Stomach (tissue), 9 donors: ENCODE results near the gene HDAC1. TPM values are rescaled to one million over a fixed set of nuclear protein-coding genes. Genes with fewer than 3 reads are reported as not detected.

Experiments used
- DNase-seq, 2 donors: peaks; one replicate each; pipeline versions ENCODE4 v3.0.0 to v3.0.0-alpha.2; 2013 to 2019
- H3K27ac ChIP-seq, 5 donors: fragments of 200-600 bp in 4 of 5; sonication (generic) in 4 of 5; one replicate each; pipeline ENCODE4 v1.5.1; 2013 to 2019; ENCODE audit warnings: mild to moderate bottlenecking in 1 of 5, moderate library complexity in 1 of 5
- H3K27me3 ChIP-seq, 3 donors: fragments of 200-600 bp; sonication (generic); one replicate each; pipeline ENCODE4 v1.5.1; 2017 to 2019; ENCODE audit warnings: mixed run types in 1 of 3
- H3K36me3 ChIP-seq, 4 donors: fragments of 200-600 bp; sonication (generic); 1 replicate in 3 of 4; 2 replicates in 1 of 4; pipeline ENCODE4 v1.5.1; 2016 to 2019
- H3K4me1 ChIP-seq, 4 donors: fragments of 200-600 bp; sonication (generic); one replicate each; pipeline ENCODE4 v1.5.1; 2016 to 2019
- H3K4me3 ChIP-seq, 4 donors: fragments of 200-600 bp; sonication (generic) in 3 of 4; one replicate each; pipeline ENCODE4 v1.5.1; 2016 to 2019; ENCODE audit warnings: mild to moderate bottlenecking in 1 of 4
- H3K9me3 ChIP-seq, 4 donors: fragments of 200-600 bp; sonication (generic); one replicate each; pipeline ENCODE4 v1.5.1; 2016 to 2019
- EP300 ChIP-seq: sonication (generic); formaldehyde crosslinking; IDR thresholded peaks from one replicate; pipeline ENCODE4 v1.6.1; 2017; ENCODE audit warnings: antibody characterized with exemption
- POLR2A ChIP-seq, 4 donors: fragments of 450-650 bp; IDR thresholded peaks; one replicate each; pipeline ENCODE4 v1.6.1; 2016; ENCODE audit warnings: antibody characterized with exemption in 4 of 4, control low read depth in 2 of 4, mild to moderate bottlenecking in 1 of 4, moderate library complexity in 1 of 4
- POLR2AphosphoS5 ChIP-seq, 3 donors: sonication (generic); formaldehyde crosslinking; IDR thresholded peaks; one replicate each; pipeline ENCODE4 v1.6.1; 2016; ENCODE audit warnings: antibody characterized with exemption in 3 of 3
- WGBS, 5 donors: extraction: QIAGEN DNeasy Blood & Tissue Kit in 3 of 5; methylation state at CpG; one replicate each; pipeline versions ENCODE4 v1.1.5 to v1.1.7; 2013 to 2018; 5-methylcytosine and 5-hydroxymethylcytosine counted together
- intact Hi-C: fragments of 100-400 bp; cut with DNase I; formaldehyde crosslinking; loops from one replicate; pipeline ENCODE4 v1.15.1; 2023; ENCODE audit warnings: low total_unique reads
- polyA plus RNA-seq, 3 donors: library from polyadenylated mRNA; stranded (reverse); fragments of 200-250 nt; gene quantifications; one replicate each; pipeline ENCODE4 v1.2.3, GENCODE V29; 2013
- total RNA-seq, 5 donors: library from RNA; depleted of rRNA; stranded (reverse); fragments of >200 nt; gene quantifications; one replicate each; pipeline versions ENCODE4 v1.1.0 to v1.2.3, GENCODE V29; 2014 to 2016
- TF ChIP-seq, protein P1 (sequence below), 7 experiments: fragments of 450-650 bp in 4 of 7; fragments of 200-600 bp in 3 of 7; sonication (generic) in 3 of 7; IDR thresholded peaks; one replicate each; pipeline ENCODE4 v1.5.1; 2016 to 2019; ENCODE audit warnings: antibody characterized with exemption in 7 of 7, control low read depth in 2 of 7, mild to moderate bottlenecking in 1 of 7
- donor health status: healthy with polysubstance abuse.
- donor health status: Bipolar disorder and iron deficiency.
- donor health status: healthy.

The HDAC1 gene
- total and polyA plus RNA-seq, 8 donors, result 50.7 to 143 (median 71.8) TPM

- TF ChIP-seq POLR2AphosphoS5 (IDR thresholded peaks at IDR 0.05) (peak in 1 of 3 donors; percentile 18), EP300 (no peak)
- TF ChIP-seq, protein P1, sequence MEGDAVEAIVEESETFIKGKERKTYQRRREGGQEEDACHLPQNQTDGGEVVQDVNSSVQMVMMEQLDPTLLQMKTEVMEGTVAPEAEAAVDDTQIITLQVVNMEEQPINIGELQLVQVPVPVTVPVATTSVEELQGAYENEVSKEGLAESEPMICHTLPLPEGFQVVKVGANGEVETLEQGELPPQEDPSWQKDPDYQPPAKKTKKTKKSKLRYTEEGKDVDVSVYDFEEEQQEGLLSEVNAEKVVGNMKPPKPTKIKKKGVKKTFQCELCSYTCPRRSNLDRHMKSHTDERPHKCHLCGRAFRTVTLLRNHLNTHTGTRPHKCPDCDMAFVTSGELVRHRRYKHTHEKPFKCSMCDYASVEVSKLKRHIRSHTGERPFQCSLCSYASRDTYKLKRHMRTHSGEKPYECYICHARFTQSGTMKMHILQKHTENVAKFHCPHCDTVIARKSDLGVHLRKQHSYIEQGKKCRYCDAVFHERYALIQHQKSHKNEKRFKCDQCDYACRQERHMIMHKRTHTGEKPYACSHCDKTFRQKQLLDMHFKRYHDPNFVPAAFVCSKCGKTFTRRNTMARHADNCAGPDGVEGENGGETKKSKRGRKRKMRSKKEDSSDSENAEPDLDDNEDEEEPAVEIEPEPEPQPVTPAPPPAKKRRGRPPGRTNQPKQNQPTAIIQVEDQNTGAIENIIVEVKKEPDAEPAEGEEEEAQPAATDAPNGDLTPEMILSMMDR (IDR thresholded peaks at IDR 0.05), result peak in 4 of 7 experiments; percentile 17 to 36 (median 24)
- no peaks in the 10 kb centered on the region for H3K27me3 ChIP-seq
- H3K9me3 ChIP-seq, result no peaks in the 10 kb centered on the region
- peak overlapping the region; percentile 40 to 58 (median 44) for H3K4me3 ChIP-seq
- intact Hi-C loops, result no loop called here
- peaks cover 14 to 26% (median 21%) of the 10 kb centered on the region in 4 donors for H3K4me1 ChIP-seq
- peaks cover 18 to 40% (median 33%) of the 10 kb centered on the region in 4 donors for H3K36me3 ChIP-seq
- DNase-seq, result peak; percentile 49 to 85
- WGBS, 5 donors, result 0 to 3% (median 2%) methylated on average over 20 to 91 of the region's 91 CpGs
- H3K27ac ChIP-seq, result peak overlapping the region; percentile 3 to 73 (median 21)
Measured at GRCh38 chr1:32361674-32362473, 70.0 kb downstream of the HDAC1 start.

DNA sequence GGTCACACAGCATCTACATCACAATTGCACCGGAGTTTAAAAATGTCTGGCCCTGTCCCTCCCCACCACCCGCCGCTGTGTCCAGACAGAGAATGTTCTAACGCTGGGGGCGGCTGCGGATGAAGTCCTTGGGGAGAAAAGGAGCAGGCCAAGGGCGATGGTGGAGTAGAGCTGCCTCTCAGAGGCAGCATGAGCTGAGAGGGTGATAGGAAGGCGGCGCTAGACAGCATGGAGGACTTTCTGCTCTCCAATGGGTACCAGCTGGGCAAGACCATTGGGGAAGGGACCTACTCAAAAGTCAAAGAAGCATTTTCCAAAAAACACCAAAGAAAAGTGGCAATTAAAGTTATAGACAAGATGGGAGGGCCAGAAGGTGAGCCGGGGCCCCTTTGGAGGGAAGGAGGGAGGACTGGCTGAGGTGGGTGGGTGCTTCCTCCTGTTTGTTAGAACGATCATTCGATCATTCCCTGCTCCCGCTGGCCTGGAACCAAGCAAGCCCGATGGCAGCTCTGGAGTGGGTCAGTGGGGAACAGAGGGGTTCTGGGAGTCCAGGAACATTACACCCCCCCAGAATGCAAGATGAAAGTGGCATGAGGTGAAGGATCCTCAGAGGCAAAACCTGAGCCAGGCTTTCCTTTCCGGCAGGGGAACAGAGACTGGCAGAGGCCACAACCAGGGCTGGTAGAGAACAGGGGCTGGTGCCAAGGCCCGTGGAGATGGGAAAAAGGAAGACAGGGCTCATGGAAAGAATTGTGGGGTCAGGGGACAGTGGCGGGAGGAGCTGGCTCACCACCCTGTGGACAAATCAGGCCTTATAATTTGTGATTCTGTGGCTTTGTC, 70.8 kb downstream of the HDAC1 start, which contains the start of the genes FAM229A and TSSK3:
Gene FAM229A (minus strand): TSS at position 12 of the 840 bp plus-strand sequence. CDS start 394 bp downstream, outside the sequence.
Gene TSSK3 (plus strand): TSS at position 66 of the 840 bp plus-strand sequence. CDS start 163 bp downstream, at position 229.
- H3K4me3 ChIP-seq, result peak within 1 kb of the TSS; percentile 40 to 58 (median 44)
- 68 to 74% (median 70%) methylated on average over 17 of the region's 17 CpGs for whole genome bisulfite sequencing, 5 donors
- peaks cover 26 to 48% (median 41%) of the 10 kb centered on the region in 4 donors for H3K36me3 ChIP-seq
- H3K9me3 ChIP-seq, result no peaks in the 10 kb centered on the region
- peak within 1 kb of the TSS; percentile 3 to 73 (median 21) for H3K27ac ChIP-seq
- H3K4me1 ChIP-seq, result peaks cover 14 to 26% (median 21%) of the 10 kb centered on the region in 4 donors
- H3K27me3 ChIP-seq, result no peaks in the 10 kb centered on the region
- intact Hi-C loops, result no loop called here
- TF ChIP-seq, protein P1 (IDR thresholded peaks at IDR 0.05), result no peak
- TF ChIP-seq EP300, result no peak
- no peak for TF ChIP-seq POLR2AphosphoS5 (IDR thresholded peaks at IDR 0.05)
- no peak for TF ChIP-seq POLR2A (IDR thresholded peaks at IDR 0.05)
- no peak for DNase-seq

- H3K27ac ChIP-seq, result no peak overlapping the region
Measured at GRCh38 chr1:32363713-32364112, 71.8 kb downstream of the HDAC1 start.

More at GRCh38 chr1:32363713-32364112, 71.8 kb downstream of the HDAC1 start:
- no peaks in the 10 kb centered on the region for H3K27me3 ChIP-seq
- intact Hi-C loops, result no loop called here
- no peak for DNase-seq
- H3K4me3 ChIP-seq, result no peak overlapping the region
- no peaks in the 10 kb centered on the region for H3K9me3 ChIP-seq
- H3K36me3 ChIP-seq, result peaks cover 36 to 58% (median 51%) of the 10 kb centered on the region in 4 donors
- peaks cover 14 to 21% (median 17%) of the 10 kb centered on the region in 4 donors for H3K4me1 ChIP-seq
- TF ChIP-seq POLR2A (IDR thresholded peaks at IDR 0.05), result no peak
- no peak for TF ChIP-seq POLR2AphosphoS5 (IDR thresholded peaks at IDR 0.05)
- TF ChIP-seq EP300, result no peak
- TF ChIP-seq, protein P1 (IDR thresholded peaks at IDR 0.05), result no peak
- WGBS, 5 donors, result 82 to 88% (median 83%) methylated on average over 9 to 12 of the region's 12 CpGs
